Breast epithelium (tissue), 3 donors: ENCODE measurements around the gene DLK1.

Experiments
- CTCF ChIP-seq, 3 donors: fragments of 450-650 bp; IDR thresholded peaks; one replicate each; pipeline ENCODE4 v1.5.1; 2016 to 2017; ENCODE audit warnings: antibody characterized with exemption in 3 of 3, mild to moderate bottlenecking in 3 of 3, moderate library complexity in 3 of 3
- POLR2A ChIP-seq: fragments of 450-650 bp; IDR thresholded peaks from one replicate; pipeline ENCODE4 v1.6.1; 2016; ENCODE audit warnings: antibody characterized with exemption, mild to moderate bottlenecking, moderate library complexity

- TF ChIP-seq CTCF (IDR thresholded peaks at IDR 0.05), result no peak
- TF ChIP-seq POLR2A, result no peak
These were observed 24.3 kb downstream of the DLK1 start for GRCh38 chr14:100750762-100751699.
